SK-N-MC (cell line): Measurements from ENCODE around the gene UBA5.

Source experiments
- DNase-seq: peaks from one replicate; pipeline ENCODE4 v3.0.0-alpha.2; 2011; ENCODE audit warnings: low read depth, low spot score
- H3K27ac ChIP-seq: fragments of 200-600 bp; sonication (generic); 2 replicates; pipeline ENCODE4 v1.5.1; 2016; ENCODE audit warnings: mixed run types
- H3K36me3 ChIP-seq: fragments of 200-600 bp; sonication (generic); 2 replicates; pipeline ENCODE4 v1.6.1; 2017; ENCODE audit warnings: antibody characterized with exemption, low read length, mixed read lengths; ENCODE audit not compliant: insufficient read depth
- H3K4me3 ChIP-seq: fragments of 200-600 bp; sonication (generic); 2 replicates; pipeline ENCODE4 v1.5.1; 2016
- H3K9ac ChIP-seq: fragments of 200-600 bp; sonication (generic); 2 replicates; pipeline ENCODE4 v1.8.0; 2017; ENCODE audit warnings: mixed run types, mixed read lengths; ENCODE audit not compliant: insufficient read length
- H3K9me3 ChIP-seq: fragments of 200-600 bp; sonication (generic); 2 replicates; pipeline ENCODE4 v1.6.1; 2017; ENCODE audit warnings: low read depth, mild to moderate bottlenecking, antibody characterized with exemption, low read length, moderate library complexity, mixed read lengths
- EZH2 ChIP-seq: fragments of 200-600 bp; sonication (generic); IDR thresholded peaks from one replicate; pipeline ENCODE4 v1.6.1; 2017; ENCODE audit warnings: antibody characterized with exemption
- FOXP2 ChIP-seq: optimal IDR thresholded peaks from 2 replicates; pipeline ENCODE3; 2011; ENCODE audit warnings: mild to moderate bottlenecking, moderate library complexity; ENCODE audit not compliant: insufficient read depth; ENCODE audit errors: extremely low read length, control extremely low read depth
- POLR2AphosphoS5 ChIP-seq: IDR thresholded peaks from 2 replicates; pipeline ENCODE4 v1.6.1; 2012; ENCODE audit warnings: mild to moderate bottlenecking, low read depth, low read length, borderline replicate concordance

The UBA5 gene

GRCh38 chr3:132642539-132642847, 17.6 kb upstream of the UBA5 start:
- no peak overlapping the region for H3K27ac ChIP-seq
- no peak overlapping the region for H3K9ac ChIP-seq
- DNase-seq, result no peak
- H3K36me3 ChIP-seq, result 0 out of 2 replicates have a peak, but pooled peaks cover 5% of the 10 kb centered on the region
- no peak for TF ChIP-seq FOXP2
- TF ChIP-seq EZH2, result no peak
- no peak for TF ChIP-seq POLR2AphosphoS5
- no peak overlapping the region for H3K4me3 ChIP-seq
- no peaks in the 10 kb centered on the region for H3K9me3 ChIP-seq

DNA sequence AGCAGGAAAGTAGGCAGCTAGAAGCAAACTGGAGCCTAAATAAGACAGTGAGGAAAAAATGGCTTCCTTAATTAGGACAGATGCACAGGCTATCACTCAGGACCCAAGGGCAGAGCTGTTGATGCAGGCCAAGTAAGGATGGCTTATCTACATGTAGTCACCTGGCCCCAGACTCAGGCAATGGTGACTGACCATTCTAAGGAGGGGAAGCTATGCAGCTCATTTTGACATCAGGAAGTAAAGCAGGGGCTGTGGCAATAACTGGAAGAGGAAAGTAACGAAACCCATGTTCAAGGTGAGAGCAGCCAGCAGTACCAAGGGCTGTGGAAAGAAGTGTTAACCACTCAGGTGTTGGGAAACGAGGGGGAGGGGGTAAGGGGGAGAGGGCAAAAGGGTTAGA, 16.8 kb upstream of the UBA5 start:
- no peak overlapping the region for H3K4me3 ChIP-seq
- TF ChIP-seq EZH2, result no peak
- no peak for TF ChIP-seq FOXP2
- no peak for TF ChIP-seq POLR2AphosphoS5
- no peak overlapping the region for H3K27ac ChIP-seq
- no peak overlapping the region for H3K9ac ChIP-seq
- H3K36me3 ChIP-seq, result 0 out of 2 replicates have a peak, but pooled peaks cover 5% of the 10 kb centered on the region
- no peaks in the 10 kb centered on the region for H3K9me3 ChIP-seq
- DNase-seq, result no peak

DNA sequence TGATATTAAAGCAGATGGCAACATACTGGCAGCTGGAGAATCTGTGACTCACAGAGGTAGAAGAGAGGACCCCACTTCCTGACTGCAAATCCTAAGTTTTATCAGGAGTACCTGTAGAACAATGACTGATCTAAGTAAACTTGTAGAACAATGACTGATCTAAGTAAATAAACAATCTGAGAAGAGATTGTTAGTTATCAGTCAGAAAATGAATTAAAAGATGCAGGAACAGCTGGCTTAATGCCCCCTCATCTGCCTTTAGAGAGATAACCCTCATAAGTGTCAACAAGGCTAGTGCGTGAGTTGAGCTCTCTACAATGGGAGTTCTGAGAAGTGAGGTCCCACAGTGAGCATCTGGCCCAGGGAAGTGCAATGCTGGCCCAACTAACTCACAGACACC, 15.1 kb upstream of the UBA5 start:
- Histone ChIP-seq H3K27ac (no peak overlapping the region), H3K9me3 (no peaks in the 10 kb centered on the region), H3K4me3 (no peak overlapping the region), H3K9ac (no peak overlapping the region), H3K36me3 (no peaks in the 10 kb centered on the region)
- no peak for DNase-seq
- no peak for TF ChIP-seq POLR2AphosphoS5
- no peak for TF ChIP-seq FOXP2
- TF ChIP-seq EZH2, result no peak

GRCh38 chr3:132650153-132650552, 10.0 kb upstream of the UBA5 start:
- Histone ChIP-seq H3K9ac (no peak overlapping the region), H3K36me3 (no peaks in the 10 kb centered on the region), H3K4me3 (no peak overlapping the region), H3K27ac (no peak overlapping the region), H3K9me3 (no peaks in the 10 kb centered on the region)
- TF ChIP-seq POLR2AphosphoS5 (no peak), EZH2 (no peak), FOXP2 (no peak)
- DNase-seq, result no peak

GRCh38 chr3:132652640-132653270, 7.4 kb upstream of the UBA5 start:
- H3K9me3 ChIP-seq, result no peaks in the 10 kb centered on the region
- H3K9ac ChIP-seq, result no peak overlapping the region
- no peak for TF ChIP-seq POLR2AphosphoS5
- no peak for TF ChIP-seq FOXP2
- TF ChIP-seq EZH2, result no peak
- H3K27ac ChIP-seq, result no peak overlapping the region
- DNase-seq, result no peak
- no peak overlapping the region for H3K4me3 ChIP-seq
- H3K36me3 ChIP-seq, result no peaks in the 10 kb centered on the region

- DNase-seq, result no peak
- Histone ChIP-seq H3K9ac (no peak overlapping the region), H3K9me3 (no peaks in the 10 kb centered on the region), H3K27ac (no peak overlapping the region), H3K36me3 (no peaks in the 10 kb centered on the region), H3K4me3 (no peak overlapping the region)
- no peak for TF ChIP-seq POLR2AphosphoS5
- TF ChIP-seq FOXP2, result no peak
- no peak for TF ChIP-seq EZH2
Observed at GRCh38 chr3:132654190-132654589, 5.9 kb upstream of the UBA5 start.

DNA sequence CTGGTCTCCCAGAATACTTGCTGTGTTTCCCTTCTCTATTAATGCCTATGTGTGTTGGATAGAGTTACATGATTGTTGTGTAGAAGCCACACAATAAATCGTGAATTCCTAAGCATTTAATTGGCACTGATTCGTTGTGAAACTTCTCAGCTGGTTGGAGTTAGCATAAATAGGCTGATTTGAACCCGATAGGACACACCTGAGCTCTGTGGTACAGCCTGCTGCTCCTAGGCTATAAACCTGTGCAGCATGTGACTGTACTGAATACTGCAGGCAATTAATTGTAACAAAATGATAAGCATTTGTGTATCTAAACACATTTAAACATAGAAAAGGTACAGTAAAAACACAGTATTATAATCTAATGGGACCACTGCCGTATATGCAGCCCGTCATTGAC, 5.4 kb upstream of the UBA5 start:
- no peak overlapping the region for H3K9ac ChIP-seq
- no peak for DNase-seq
- H3K4me3 ChIP-seq, result no peak overlapping the region
- TF ChIP-seq POLR2AphosphoS5, result no peak
- no peak for TF ChIP-seq EZH2
- no peak overlapping the region for H3K27ac ChIP-seq
- H3K36me3 ChIP-seq, result no peaks in the 10 kb centered on the region
- H3K9me3 ChIP-seq, result no peaks in the 10 kb centered on the region

- no peak overlapping the region for H3K27ac ChIP-seq
- no peak overlapping the region for H3K9ac ChIP-seq
- no peak for DNase-seq
- no peak overlapping the region for H3K4me3 ChIP-seq
- H3K36me3 ChIP-seq, result no peaks in the 10 kb centered on the region
- TF ChIP-seq EZH2 (no peak), POLR2AphosphoS5 (no peak), FOXP2 (no peak)
- H3K9me3 ChIP-seq, result no peaks in the 10 kb centered on the region
Observed at GRCh38 chr3:132655471-132655870, 4.7 kb upstream of the UBA5 start.

GRCh38 chr3:132657869-132658747, 2.0 kb upstream of the UBA5 start:
- DNase-seq, result no peak
- Histone ChIP-seq H3K4me3 (peak overlapping the region; percentile 85), H3K9ac (peak overlapping the region; percentile 92), H3K36me3 (no peaks in the 10 kb centered on the region), H3K27ac (no peak overlapping the region), H3K9me3 (no peaks in the 10 kb centered on the region)
- TF ChIP-seq EZH2, result no peak
- TF ChIP-seq POLR2AphosphoS5, result no peak
- no peak for TF ChIP-seq FOXP2

GRCh38 chr3:132659000-132659364, 1.1 kb upstream of the UBA5 start:
- Histone ChIP-seq H3K9me3 (no peaks in the 10 kb centered on the region), H3K4me3 (peak overlapping the region; percentile 85), H3K9ac (peak overlapping the region; percentile 92), H3K27ac (no peak overlapping the region), H3K36me3 (0 out of 2 replicates have a peak, but pooled peaks cover 6% of the 10 kb centered on the region)
- TF ChIP-seq EZH2, result no peak
- TF ChIP-seq FOXP2, result no peak
- TF ChIP-seq POLR2AphosphoS5, result no peak
- DNase-seq, result peak; percentile 28
